NCI-H226 (cell line): ENCODE measurements around the gene ETV6.
A peak's percentile ranks its signal among the peaks of the same experiment; 100 is the strongest.

ENCODE experiments used
- DNase-seq: peaks from one replicate; pipeline ENCODE4 v3.0.0-alpha.2; 2015

ETV6 gene

DNA sequence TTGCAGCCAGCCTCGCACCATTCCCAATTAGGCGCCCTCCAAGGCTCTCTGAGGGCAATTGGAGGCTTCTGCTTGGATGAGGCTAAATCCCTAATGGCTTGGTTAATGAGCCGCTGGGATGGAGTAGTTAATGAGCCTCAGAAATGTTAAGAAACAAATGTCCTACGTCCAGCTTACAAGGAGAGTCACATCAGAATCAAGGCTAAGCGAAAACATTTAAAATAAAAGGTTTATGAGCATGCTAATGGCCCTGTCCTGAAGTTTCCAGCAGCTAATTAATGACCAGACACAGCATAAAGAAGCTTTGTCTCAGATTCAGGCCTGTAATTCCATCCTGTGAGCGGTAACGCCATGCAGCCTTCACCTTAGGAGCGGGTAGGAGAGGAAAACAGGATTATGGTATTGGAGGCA is 220.6 kb downstream of the ETV6 start:
- DNase-seq, result no peak

DNA sequence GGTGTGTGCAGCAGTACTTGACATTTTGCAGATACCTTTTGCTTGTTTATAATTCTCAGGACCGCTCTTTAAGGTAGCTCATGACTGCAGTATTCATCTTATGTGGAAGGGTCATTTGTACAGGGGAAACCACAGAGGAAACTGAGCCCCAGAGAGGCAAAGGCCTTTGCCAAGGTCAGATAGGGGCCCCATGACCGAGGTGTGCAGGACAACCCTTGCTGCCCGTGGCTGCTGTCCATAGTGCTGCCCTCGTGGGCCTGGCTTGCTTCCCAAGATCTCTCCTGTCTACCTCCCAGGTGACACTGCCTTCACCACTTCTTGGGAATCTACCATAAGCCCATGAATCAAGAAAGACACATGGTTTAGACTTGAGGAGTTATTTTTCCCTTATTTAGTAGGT is 222.6 kb downstream of the ETV6 start:
- no peak for DNase-seq

DNA sequence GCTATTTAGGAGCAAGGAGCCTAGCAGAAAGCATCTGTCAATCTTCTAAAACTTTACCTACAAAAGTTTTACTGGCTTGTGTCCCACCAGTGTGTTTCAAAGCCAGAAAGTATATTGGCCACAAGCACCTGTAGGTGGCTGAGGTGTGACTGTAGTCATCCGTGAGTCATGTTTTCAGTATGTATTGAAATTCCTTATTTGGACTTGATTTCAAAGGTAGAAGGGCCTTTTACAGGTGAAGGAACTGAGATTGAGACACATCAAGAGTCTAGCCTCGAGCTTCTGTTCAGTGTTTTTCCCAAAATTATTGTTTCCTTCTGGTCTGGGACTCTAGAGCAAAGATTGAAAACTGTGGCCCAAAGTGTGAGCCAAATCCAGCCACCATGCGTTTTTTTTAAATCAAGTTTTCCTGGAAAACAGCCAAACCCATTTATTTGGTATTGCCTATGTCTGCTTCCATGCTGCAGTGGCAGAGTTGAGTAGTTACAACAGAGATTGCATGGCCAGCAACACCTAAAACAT is 226.0 kb downstream of the ETV6 start:
- no peak for DNase-seq

DNA sequence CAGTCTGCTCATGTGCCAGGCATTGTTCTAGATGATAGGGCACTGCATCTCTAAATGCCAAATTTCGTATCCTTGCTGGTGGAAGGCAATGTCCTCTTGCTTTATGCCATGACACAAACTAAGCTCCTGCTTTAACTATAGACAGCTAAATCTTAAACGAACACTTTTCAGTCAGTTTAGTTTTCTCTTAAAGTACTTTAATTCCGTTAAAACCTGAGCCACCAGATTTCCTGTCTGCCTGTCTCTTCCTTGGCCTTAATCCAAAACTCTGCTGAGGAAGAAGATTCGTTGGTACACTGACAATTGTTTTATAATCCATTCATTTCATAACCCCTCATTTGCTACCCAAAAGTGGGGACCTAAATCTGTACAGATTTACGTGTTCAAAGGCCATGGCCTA is 226.8 kb downstream of the ETV6 start:
- no peak for DNase-seq

DNA sequence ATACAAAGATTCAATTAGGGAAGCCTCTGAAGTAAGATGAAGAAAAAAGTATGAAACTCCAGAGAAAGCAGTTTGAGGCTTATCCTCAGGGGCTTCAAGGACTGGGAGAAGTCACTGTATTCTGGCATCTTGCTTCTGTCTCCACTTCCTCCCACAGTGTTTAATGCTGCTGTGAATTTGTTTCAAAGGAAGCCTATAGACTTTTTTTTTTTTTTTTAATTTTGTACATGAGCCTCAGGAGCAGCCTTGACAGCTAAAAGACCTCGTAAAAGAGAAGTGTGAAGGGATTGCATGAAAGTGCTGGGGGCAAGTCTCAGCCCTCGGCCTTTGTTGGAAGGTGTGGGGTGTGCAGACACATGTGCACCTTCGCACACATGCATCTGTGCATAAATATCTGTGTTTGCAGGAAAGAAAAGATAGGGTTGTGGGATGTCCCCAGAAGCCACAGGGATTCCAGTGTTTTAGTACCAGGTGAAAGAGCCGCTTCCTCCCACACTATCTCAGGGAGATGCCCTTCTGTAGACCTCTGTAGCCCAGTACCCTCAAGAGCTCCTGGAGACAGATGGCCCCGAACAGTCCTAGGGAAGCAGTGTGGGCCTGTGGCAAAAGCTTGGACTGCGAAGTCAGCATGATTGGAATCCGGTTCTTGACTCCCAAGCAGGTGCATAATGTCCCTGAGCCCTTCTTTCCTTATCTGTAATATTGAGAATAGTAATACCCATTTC is 227.8 kb downstream of the ETV6 start:
- no peak for DNase-seq

DNA sequence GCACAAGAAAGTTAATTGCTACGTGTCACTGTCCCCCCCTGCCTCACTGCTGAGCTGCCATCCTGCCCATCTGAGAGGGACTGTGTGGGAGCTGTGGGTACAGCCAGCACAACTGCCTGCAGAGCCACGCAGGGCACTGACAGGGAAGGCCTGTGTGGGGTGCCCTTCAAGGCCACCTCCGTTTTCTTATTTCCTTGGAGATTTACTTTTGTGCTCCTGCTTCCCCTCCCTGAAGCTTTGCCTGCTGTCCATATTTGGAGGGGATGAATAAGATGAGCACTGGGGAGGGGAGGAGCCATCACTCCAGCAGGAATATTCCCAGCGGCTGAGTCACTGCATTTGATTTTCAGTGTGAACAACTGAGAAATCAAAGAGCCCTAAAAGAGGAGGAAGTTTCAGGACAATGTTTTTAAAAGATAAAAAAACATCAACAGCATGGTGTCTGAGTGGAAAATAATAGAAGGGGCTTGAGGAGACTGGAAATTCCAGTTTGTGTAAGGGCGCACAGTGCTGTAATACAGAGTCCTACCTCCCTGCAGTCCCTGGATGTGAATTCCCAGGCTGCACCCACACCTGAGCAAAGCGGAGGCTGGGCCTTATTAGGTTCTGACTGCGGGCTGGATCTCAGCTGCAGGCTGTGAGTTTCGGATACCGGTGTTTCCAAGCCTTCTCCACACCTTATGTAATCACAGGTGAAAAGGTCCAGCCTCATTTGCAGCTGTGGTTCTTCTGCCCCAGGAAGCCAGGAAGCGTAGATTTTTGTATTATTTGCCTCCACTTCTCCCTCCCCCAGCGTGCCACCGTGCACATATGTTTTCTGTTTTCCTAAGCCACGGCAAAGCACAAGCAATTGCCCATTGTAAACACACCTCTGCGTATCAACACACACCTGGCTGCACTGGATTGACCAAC is 228.7 kb downstream of the ETV6 start:
- peak; percentile 60 for DNase-seq

DNA sequence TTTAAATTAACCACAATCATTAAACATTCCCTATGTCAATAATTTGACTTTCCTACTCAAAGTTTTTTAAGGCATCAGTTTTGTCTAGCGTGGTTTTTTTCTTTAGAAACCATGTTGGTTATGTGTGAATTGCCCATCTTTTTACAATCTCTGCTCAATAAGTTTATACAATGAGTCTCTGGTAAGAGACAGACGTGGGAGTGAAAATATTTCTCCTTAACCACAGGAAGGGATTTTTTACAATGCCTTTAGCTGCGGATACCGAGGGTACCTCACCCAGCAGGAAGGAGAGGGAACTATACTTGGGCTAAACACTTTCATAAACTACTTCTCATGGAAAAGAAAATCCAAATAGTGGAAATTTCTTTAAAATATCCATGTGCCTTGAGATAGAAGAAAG is 229.8 kb downstream of the ETV6 start:
- peak; percentile 27 for DNase-seq

DNA sequence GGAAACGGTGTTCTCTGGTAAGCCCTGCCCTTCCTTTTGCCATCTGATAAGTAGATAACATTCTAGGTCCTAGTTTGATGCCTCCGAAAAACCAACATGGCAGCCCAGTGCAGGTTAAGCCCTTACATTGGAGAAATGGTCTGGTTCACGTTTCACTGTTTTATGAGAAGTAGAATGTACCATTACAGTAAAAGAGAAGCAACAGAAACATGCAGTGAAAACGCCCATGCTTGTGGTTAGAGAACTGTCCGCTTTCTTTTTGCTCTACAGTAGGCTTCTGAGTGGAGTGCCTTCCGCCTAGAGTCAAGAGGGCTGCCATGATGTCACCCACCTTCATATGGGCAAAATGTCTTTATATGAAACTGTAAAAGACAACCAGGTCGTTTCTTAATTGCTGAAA is 230.9 kb downstream of the ETV6 start:
- DNase-seq, result no peak

DNA sequence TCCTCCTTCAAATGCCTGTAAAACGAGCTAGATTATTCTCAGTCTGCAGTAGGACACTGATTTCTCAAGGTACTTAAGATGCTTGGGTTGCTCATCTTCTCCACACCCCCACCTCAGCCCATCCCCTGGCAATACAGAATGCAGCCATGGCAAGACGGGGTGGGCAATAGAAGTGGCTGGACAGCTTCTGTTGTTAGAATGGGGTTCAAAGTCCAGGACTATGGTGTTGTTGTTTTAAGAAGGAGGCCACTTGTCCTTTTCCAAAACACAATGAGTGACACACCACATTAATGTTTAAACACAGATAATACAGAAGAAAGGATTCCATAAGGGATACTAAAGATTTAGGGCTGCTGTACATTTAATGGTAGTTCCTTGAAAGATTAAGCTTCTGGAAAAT is 232.4 kb downstream of the ETV6 start:
- DNase-seq, result no peak

DNA sequence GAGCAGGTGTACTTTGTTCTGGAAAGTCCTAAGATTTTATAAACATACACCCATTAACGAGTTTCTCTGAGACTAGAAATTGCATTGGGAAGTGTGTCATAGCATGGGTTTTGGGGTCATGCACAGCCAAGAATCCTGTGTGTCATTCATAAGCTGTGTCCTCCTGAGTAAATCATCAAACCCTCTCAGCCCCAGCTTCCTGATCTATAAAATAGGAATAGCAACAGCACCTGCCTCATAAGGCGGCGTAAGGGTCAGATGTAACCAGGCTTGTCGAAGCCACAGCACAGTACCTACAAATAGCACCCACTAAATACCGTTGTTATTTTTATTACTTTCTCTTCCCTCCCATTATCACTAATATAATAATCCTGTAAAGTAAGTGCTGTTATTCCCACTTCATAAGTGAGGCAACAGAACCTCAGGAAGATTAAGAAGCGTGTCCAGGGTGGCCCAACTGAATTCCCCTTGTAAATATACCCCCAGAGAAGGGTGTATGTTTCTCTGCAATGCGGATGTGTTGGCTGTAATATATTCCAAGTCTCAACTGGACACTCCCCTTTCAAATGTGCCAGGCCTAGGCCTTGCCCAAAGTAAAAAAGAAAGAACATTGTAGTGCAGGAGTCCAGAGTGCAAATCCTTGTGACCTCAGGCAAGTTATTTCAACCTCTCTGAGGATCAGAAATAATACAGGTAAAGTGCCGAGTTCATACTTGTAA is 233.0 kb downstream of the ETV6 start:
- no peak for DNase-seq

DNA sequence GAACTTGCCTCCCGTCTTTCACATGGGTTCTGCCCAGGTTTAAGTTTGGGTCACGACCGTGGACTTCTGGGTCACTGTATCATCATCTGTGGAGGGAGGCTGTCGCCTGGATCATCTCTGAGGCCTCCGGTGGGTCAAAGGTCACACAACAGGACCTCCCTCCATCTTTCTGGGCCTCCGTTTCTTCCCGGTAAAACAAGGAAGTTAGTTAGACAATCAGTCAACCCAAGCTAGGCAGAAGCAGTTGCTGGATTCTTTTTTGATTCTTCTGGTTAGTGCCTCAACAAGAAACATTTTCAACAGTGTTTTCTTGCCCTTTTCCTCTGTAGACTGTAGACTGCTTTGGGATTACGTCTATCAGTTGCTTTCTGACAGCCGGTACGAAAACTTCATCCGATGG is 234.6 kb downstream of the ETV6 start:
- no peak for DNase-seq

DNA sequence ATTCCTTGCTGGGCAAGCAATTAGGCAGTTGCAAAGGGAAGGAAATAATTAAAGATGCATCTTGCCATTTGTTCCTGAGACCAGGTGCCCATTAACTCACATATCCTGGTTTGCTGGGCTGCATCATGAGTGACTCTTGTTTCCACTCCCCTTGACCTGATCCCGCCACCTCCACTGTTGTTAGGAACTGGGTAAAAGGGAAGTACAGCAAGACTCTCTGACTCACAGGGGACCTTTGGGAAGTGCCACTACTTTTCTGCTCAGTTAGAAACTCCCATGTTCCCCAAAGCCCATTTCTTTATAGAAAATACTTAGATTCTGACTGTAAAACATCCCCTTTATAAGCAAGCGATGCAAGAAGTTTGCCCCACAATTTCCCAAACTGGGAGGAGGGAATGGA is 235.2 kb downstream of the ETV6 start:
- DNase-seq, result no peak

DNA sequence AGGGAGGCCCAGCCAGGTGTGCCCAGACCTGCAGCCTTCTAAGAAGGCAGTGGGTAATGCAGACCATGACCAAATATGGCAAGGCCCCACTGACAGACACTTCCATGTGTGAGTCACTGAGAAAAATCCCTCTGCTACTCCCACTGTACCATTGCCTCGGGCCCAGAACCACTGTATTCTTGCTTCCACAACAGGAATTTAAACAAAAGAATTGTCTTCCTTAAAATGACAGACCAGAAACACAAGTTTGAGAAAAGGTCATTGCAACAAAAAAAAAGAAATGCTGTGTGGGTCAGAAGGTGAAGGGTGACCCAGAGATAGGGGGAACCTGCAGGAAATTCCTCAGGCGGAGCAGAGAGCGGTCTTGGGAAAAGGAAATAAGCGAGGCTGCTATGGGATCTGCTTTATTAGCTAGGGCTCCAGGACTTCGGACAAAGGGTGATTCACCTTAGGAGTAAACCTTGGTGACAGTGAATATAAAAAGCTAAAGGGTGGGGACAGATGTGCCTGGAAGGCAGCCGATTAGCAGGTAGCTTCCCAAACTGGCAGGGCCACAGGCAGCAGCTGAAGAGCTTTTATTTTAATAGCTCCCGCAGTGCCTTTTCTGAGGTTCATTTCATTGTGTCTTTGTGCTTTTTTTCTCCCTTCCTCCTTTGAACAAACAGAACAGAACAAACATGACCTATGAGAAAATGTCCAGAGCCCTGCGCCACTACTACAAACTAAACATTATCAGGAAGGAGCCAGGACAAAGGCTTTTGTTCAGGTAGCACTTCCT is 236.0 kb downstream of the ETV6 start:
- DNase-seq, result peak; percentile 61

DNA sequence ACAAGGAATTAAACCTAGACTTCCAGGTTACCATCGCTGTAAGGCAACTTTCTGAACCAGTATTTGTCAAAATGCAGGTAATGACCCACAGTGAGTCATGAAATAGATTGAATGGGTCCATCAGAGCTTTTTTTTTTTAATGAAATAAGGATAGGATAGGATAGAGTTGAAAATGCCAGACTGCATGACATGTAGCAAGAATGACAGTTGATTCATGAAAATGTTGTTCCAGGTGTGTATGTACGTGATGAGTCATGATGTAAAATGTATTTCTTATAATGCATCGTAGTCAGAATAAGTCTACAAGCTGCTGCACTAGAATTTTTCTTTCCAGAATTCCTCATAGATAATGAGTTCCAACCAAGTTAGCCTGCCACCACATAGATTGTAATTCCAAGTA is 236.9 kb downstream of the ETV6 start:
- no peak for DNase-seq

DNA sequence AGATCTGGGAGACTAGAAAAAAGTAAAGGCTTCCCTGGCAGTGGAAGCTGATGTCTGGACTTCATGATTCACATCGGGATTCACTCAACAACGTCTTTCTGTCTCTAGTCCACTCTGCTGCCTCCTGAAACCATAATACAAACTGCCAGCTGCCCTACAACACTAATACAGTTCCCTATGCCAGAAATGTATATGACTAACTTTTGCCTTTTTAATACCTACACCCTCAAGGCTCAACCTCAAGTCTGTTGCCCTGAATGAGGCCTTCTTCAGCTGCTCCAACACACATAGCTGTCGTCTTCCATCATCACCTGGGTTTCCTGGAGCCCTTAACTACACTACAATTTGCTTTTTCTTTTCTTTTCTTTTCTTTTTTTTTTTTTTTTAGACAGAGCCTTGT is 238.6 kb downstream of the ETV6 start:
- DNase-seq, result no peak

DNA sequence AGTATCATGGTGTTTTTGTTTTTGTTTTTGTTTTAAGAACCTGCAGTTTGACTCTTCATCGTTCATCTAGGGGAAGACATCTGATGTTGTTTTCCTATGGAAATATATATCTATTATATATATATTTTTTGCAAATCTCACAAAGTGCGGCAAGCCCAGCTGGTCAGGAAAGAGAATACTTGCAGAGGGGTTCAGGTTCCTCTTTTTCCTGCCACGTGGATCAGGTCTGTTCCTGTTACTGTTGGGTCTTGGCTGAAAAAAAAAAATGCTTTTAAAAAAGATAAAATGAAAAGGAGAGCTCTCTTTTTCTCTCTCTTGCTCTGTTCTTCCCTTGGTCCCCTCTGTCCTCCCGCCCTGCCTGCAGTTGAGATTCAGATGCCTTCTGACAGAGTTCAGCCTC is 241.9 kb downstream of the ETV6 start:
- no peak for DNase-seq

DNA sequence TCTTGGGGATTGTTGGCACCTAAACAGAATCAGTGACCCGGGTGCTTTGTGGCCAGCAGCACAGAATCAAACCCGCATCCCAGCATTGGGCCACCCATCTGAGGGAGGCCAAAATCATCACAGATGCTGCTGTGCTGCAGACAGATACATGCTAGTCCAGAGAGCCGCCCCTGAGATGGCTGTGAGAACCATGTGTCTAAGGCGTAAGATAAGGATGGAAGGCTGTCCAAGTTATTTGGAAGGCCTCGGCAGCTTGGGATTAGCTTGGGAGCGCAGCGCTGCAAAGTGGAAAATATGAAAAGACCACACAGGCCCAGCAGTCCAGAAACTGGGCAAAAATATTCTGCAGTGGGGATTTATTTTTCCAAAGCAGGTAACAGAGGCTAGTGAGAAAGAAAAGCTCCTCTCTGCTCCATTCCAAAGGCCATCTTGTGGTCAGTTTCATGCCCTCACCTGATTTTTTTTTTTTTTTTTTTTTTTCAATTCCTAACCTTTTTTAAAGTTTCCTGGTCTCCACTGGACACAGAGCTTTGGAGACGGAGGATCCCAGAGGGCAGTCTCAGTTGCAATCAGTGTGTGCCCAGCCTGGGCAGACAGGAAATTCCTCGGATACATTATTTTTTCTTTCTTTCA is 242.4 kb downstream of the ETV6 start:
- DNase-seq, result no peak

DNA sequence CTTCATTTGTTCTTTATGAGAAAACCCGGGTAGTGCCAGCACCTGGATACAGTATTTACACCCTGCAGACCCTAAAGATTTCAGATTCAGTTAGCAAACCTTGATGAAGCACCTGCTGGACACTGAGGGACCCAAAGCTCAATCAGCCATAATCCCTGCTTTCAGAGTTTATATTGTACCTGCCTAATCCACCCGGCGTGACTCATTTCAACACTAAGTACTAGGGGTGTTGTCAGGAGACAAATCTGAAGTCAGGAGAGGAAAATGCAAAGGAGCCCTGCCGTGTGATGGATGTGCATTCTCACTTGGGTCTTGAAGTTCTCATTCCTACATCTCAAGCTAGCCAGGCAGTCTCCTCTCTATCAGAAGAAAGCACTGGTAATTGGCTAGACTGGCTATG is 244.5 kb downstream of the ETV6 start:
- no peak for DNase-seq

DNA sequence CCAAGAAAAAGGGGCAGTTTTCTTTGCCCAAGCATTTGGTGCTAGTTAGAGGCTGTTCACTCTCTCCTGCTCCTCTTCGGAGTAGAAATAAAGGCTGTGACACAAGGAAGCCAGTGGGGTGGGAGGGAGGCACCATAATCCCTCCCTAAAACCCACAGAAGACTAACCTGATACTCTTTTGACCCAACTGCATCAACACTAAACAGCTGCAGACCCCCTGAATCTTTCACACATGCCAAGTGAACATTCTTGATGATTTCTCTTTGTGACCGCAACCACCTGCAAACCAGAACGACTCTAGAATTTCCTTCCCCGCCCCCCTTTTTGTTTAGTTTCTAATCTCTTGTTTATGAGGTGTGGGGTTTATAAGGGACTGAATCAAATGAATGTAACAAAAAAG is 245.4 kb downstream of the ETV6 start:
- DNase-seq, result no peak

DNA sequence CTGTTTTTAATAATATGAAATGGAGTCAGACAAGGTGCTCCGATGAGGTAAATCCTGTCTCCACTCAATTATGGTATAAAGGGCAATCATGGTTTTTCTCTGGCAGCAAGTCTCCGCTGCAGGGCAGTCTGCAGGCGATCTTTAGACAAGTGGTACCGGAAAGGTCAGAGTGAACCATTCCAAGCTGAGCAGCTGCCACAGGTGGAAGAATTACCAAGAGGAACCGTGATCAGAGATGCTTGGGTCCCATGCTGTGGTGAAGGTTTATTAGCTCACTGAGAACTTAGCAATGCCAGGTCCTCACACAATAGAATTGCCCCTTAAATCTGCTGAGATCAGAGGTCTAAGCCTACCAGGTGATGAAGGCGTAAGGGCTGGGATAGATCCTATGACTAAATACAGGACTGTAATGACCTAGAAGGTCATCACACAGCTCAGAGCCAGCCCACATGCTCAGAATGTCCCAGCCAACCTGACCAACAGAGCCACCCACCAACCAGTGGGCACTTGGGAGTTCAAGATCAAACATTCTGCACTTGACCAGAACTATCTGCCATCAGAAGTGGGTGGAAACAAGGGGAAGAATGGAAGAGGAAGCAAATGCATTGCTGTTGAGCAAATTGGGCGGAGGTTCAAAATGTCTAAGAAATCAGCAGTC is 246.1 kb downstream of the ETV6 start:
- DNase-seq, result no peak

DNA sequence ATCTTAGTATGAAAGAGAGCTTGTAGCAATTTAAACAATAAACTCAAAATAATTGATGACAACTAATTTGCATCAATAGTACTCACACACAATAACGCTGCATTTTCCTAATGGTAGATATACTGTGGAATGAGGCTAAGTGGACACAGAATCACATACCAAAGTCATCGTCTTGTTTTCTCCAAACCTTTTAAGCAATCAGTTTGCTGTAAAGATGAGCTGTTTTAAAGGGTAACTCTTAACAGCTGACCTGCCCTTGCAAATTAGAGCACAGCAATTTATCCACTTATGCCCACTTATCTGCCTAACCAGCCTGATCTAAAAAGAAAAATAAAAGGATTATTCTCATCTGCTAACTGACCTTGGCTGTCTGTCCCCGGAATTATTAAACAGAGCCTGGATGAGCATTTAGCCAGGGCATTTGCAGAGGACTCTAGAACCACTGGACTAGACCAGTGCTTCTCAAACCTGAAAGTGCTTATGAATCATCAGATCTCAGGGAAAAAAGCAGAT is 247.0 kb downstream of the ETV6 start:
- DNase-seq, result no peak
